Peyer's patch (tissue), 4 donors: ENCODE results near the gene PKP4. TPM values are rescaled to one million over a fixed set of nuclear protein-coding genes. Genes with fewer than 3 reads are reported as not detected.

Experiments
- DNase-seq, 3 donors: peaks; one replicate each; pipeline ENCODE4 v3.0.0-alpha.2; 2017 to 2019
- H3K27ac ChIP-seq, 4 donors: fragments of 200-600 bp; sonication (generic); one replicate each; pipeline ENCODE4 v1.5.1; 2016 to 2019
- H3K27me3 ChIP-seq, 2 donors: fragments of 200-600 bp; sonication (generic); one replicate each; pipeline ENCODE4 v1.5.1; 2019
- H3K36me3 ChIP-seq, 3 donors: fragments of 200-600 bp; sonication (generic); one replicate each; pipeline ENCODE4 v1.5.1; 2016 to 2019
- H3K4me1 ChIP-seq, 4 donors: fragments of 200-600 bp; sonication (generic); one replicate each; pipeline ENCODE4 v1.5.1; 2016 to 2019
- H3K4me3 ChIP-seq, 4 donors: fragments of 200-600 bp; sonication (generic); 1 replicate in 3 of 4; 2 replicates in 1 of 4; pipeline ENCODE4 v1.5.1; 2016 to 2019; ENCODE audit warnings: mild to moderate bottlenecking in 1 of 4
- H3K9me3 ChIP-seq, 4 donors: fragments of 200-600 bp; sonication (generic); one replicate each; pipeline ENCODE4 v1.5.1; 2016 to 2019; ENCODE audit warnings: mild to moderate bottlenecking in 1 of 4
- CTCF ChIP-seq, 6 experiments: fragments of 450-650 bp in 4 of 6; fragments of 200-600 bp in 2 of 6; sonication (generic) in 1 of 6; IDR thresholded peaks; one replicate each; pipeline ENCODE4 v1.5.1; 2017 to 2019; ENCODE audit warnings: antibody characterized with exemption in 6 of 6, mild to moderate bottlenecking in 3 of 6, moderate library complexity in 1 of 6
- POLR2A ChIP-seq, 2 donors: fragments of 450-650 bp; IDR thresholded peaks; one replicate each; pipeline ENCODE4 v1.5.1; 2017; ENCODE audit warnings: antibody characterized with exemption in 2 of 2, mild to moderate bottlenecking in 2 of 2, moderate library complexity in 2 of 2
- total RNA-seq, 4 donors: library from RNA; depleted of rRNA; stranded (reverse); fragments of >200 nt; gene quantifications; one replicate each; pipeline ENCODE4 v1.1.0, GENCODE V29; 2016

Gene PKP4
- total RNA-seq, 4 donors from 2014 or later = 67.8 to 168 (median 117) TPM

GRCh38 chr2:158715357-158715756, 258.6 kb downstream of the PKP4 start:
- Histone ChIP-seq H3K36me3 (no peaks in the 10 kb centered on the region), H3K27ac (peak overlapping the region in 1 of 4 donors; percentile 21), H3K4me1 (no peaks in the 10 kb centered on the region), H3K9me3 (no peaks in the 10 kb centered on the region), H3K4me3 (no peak overlapping the region), H3K27me3 (no peaks in the 10 kb centered on the region)
- DNase-seq = no peak
- TF ChIP-seq CTCF (IDR thresholded peaks at IDR 0.05) = no peak
- TF ChIP-seq POLR2A (IDR thresholded peaks at IDR 0.05) = no peak

- no peak for TF ChIP-seq POLR2A (IDR thresholded peaks at IDR 0.05)
- no peak for TF ChIP-seq CTCF (IDR thresholded peaks at IDR 0.05)
- Histone ChIP-seq H3K9me3 (no peaks in the 10 kb centered on the region), H3K4me1 (no peaks in the 10 kb centered on the region), H3K27ac (peak overlapping the region in 2 of 4 donors; percentile 23 to 24), H3K4me3 (no peak overlapping the region), H3K36me3 (no peaks in the 10 kb centered on the region), H3K27me3 (no peaks in the 10 kb centered on the region)
- no peak for DNase-seq
Measured at GRCh38 chr2:158716121-158716791, 259.5 kb downstream of the PKP4 start.

- DNase-seq = no peak
- peak overlapping the region in 2 of 4 donors; percentile 23 to 24 for H3K27ac ChIP-seq
- H3K9me3 ChIP-seq = no peaks in the 10 kb centered on the region
- no peak for TF ChIP-seq POLR2A (IDR thresholded peaks at IDR 0.05)
- no peak for TF ChIP-seq CTCF (IDR thresholded peaks at IDR 0.05)
- no peaks in the 10 kb centered on the region for H3K4me1 ChIP-seq
- no peaks in the 10 kb centered on the region for H3K27me3 ChIP-seq
- no peaks in the 10 kb centered on the region for H3K36me3 ChIP-seq
- H3K4me3 ChIP-seq = no peak overlapping the region
Measured at GRCh38 chr2:158716921-158717320, 260.2 kb downstream of the PKP4 start.

GRCh38 chr2:158717366-158718195, 260.8 kb downstream of the PKP4 start:
- no peaks in the 10 kb centered on the region for H3K36me3 ChIP-seq
- peak overlapping the region in 2 of 4 donors; percentile 14 to 24 for H3K27ac ChIP-seq
- H3K4me3 ChIP-seq = no peak overlapping the region
- H3K27me3 ChIP-seq = no peaks in the 10 kb centered on the region
- H3K9me3 ChIP-seq = no peaks in the 10 kb centered on the region
- no peaks in the 10 kb centered on the region for H3K4me1 ChIP-seq
- TF ChIP-seq CTCF (IDR thresholded peaks at IDR 0.05) = no peak
- no peak for TF ChIP-seq POLR2A (IDR thresholded peaks at IDR 0.05)
- DNase-seq = no peak

GRCh38 chr2:158718196-158718585, 261.4 kb downstream of the PKP4 start:
- Histone ChIP-seq H3K4me3 (no peak overlapping the region), H3K9me3 (no peaks in the 10 kb centered on the region), H3K4me1 (no peaks in the 10 kb centered on the region), H3K27ac (no peak overlapping the region), H3K36me3 (no peaks in the 10 kb centered on the region), H3K27me3 (no peaks in the 10 kb centered on the region)
- no peak for TF ChIP-seq POLR2A (IDR thresholded peaks at IDR 0.05)
- no peak for TF ChIP-seq CTCF (IDR thresholded peaks at IDR 0.05)
- no peak for DNase-seq
